SK-N-SH (cell line): ENCODE measurements around the gene MYORG. TPM values are rescaled to one million over a fixed set of nuclear protein-coding genes. Genes with fewer than 3 reads are reported as not detected.

Experiments used
- CTCF ChIA-PET: fragments of 300-600, 350-600 bp; formaldehyde crosslinking; extraction: SDS; loops from one replicate; lab custom pipeline; 2021; lab: Yijun Ruan, JAX
- POLR2A ChIA-PET: fragments of 350-600 bp; sonication (Branson Sonifier 250); formaldehyde crosslinking; extraction: SDS; loops from one replicate; lab custom pipeline; 2020; ENCODE audit warnings: antibody characterized with exemption, inconsistent platforms; lab: Yijun Ruan, JAX
- DNase-seq: peaks from one replicate; pipeline ENCODE4 v3.0.0; 2012
- H2AFZ ChIP-seq: fragments of 200-600 bp; sonication (generic); 2 replicates; pipeline ENCODE4 v1.8.1; 2016; ENCODE audit warnings: antibody characterized with exemption, mild to moderate bottlenecking, low read depth
- H3F3A ChIP-seq: fragments of 200-600 bp; sonication (generic); replicated peaks from 2 replicates; pipeline ENCODE3; 2016; ENCODE audit warnings: antibody characterized with exemption, mild to moderate bottlenecking; ENCODE audit not compliant: insufficient read depth
- H3K27ac ChIP-seq, 2 experiments: fragments of 200-500 bp in 1 of 2; fragments of 200-600 bp in 1 of 2; sonication (Bioruptor generic) in 1 of 2; sonication (generic), shearing (Covaris generic) in 1 of 2; 2 replicates each; pipeline versions ENCODE4 v1.5.1 to v1.6.1; 2014 to 2016; ENCODE audit warnings: low read depth in 2 of 2, inconsistent platforms in 1 of 2, low read length in 1 of 2, mild to moderate bottlenecking in 1 of 2, mixed read lengths in 1 of 2
- H3K27me3 ChIP-seq: fragments of 200-600 bp; sonication (generic), shearing (Covaris generic); 2 replicates; pipeline ENCODE4 v1.6.1; 2016; ENCODE audit warnings: mixed run types; ENCODE audit not compliant: insufficient read depth
- H3K36me3 ChIP-seq, 2 experiments: fragments of 200-500 bp in 1 of 2; fragments of 200-600 bp in 1 of 2; sonication (Bioruptor generic) in 1 of 2; sonication (generic) in 1 of 2; replicated peaks in 1 of 2; 2 replicates each; pipeline versions ENCODE3 to v1.5.1; 2014 to 2016; ENCODE audit warnings: low read length in 1 of 2, mild to moderate bottlenecking in 1 of 2; ENCODE audit not compliant: insufficient read depth in 2 of 2, control insufficient read depth in 1 of 2
- H3K4me1 ChIP-seq, 2 experiments: fragments of 200-500 bp in 1 of 2; fragments of 200-600 bp in 1 of 2; sonication (Bioruptor generic) in 1 of 2; sonication (generic), shearing (Covaris generic) in 1 of 2; 2 replicates each; pipeline versions ENCODE4 v1.5.1 to v1.6.1; 2014 to 2016; ENCODE audit warnings: low read depth in 1 of 2, low read length in 1 of 2, mixed run types in 1 of 2; ENCODE audit not compliant: insufficient read depth in 2 of 2, control insufficient read depth in 1 of 2
- H3K4me2 ChIP-seq: fragments of 200-600 bp; sonication (generic), shearing (Covaris generic); 2 replicates; pipeline ENCODE4 v1.6.1; 2017; ENCODE audit warnings: mixed run types
- H3K4me3 ChIP-seq, 2 experiments: fragments of 200-500 bp in 1 of 2; fragments of 200-600 bp in 1 of 2; sonication (Bioruptor generic) in 1 of 2; sonication (generic), shearing (Covaris generic) in 1 of 2; 2 replicates each; pipeline versions ENCODE4 v1.5.1 to v1.8.1; 2014 to 2016; ENCODE audit warnings: low read depth in 2 of 2, inconsistent platforms in 1 of 2, low read length in 1 of 2, mild to moderate bottlenecking in 1 of 2, mixed read lengths in 1 of 2, moderate library complexity in 1 of 2
- H3K79me2 ChIP-seq: fragments of 200-600 bp; sonication (generic); 2 replicates; pipeline ENCODE4 v1.8.1; 2017; ENCODE audit warnings: mild to moderate bottlenecking; ENCODE audit not compliant: insufficient read depth
- H3K9ac ChIP-seq: fragments of 200-600 bp; sonication (generic); 2 replicates; pipeline ENCODE4 v1.6.1; 2017; ENCODE audit warnings: mixed run types
- H3K9me2 ChIP-seq: fragments of 200-600 bp; sonication (generic); 2 replicates; pipeline ENCODE4 v1.6.1; 2017; ENCODE audit warnings: mixed run types
- H3K9me3 ChIP-seq: fragments of 200-600 bp; sonication (generic); 2 replicates; pipeline ENCODE4 v1.6.1; 2017; ENCODE audit warnings: mixed run types, mild to moderate bottlenecking, moderate library complexity
- H4K20me1 ChIP-seq: fragments of 200-600 bp; sonication (generic); 2 replicates; pipeline ENCODE4 v1.6.1; 2017; ENCODE audit warnings: mild to moderate bottlenecking, mixed run types; ENCODE audit not compliant: insufficient read depth
- ELF1 ChIP-seq: IDR thresholded peaks from 2 replicates; pipeline ENCODE4 v1.4.0; 2012
- EP300 ChIP-seq, 2 experiments: IDR thresholded peaks; 2 replicates each; pipeline versions ENCODE4 v1.4.0 to v1.6.1; 2012; ENCODE audit warnings: borderline replicate concordance in 1 of 2, low read depth in 1 of 2, low read length in 1 of 2
- EZH2phosphoT487 ChIP-seq: fragments of 200-600 bp; sonication (generic); IDR thresholded peaks from 2 replicates; pipeline ENCODE4 v1.6.1; 2017; ENCODE audit warnings: low read depth, mixed run types, mild to moderate bottlenecking, antibody characterized with exemption, moderate library complexity, borderline replicate concordance
- FOXJ3 ChIP-seq: sonication (generic); formaldehyde crosslinking; IDR thresholded peaks from 2 replicates; pipeline ENCODE4 v1.5.1; 2020; ENCODE audit warnings: mild to moderate bottlenecking, missing genetic modification reagents
- GABPA ChIP-seq: IDR thresholded peaks from 2 replicates; pipeline ENCODE4 v1.4.0; 2012; ENCODE audit warnings: low read depth, mild to moderate bottlenecking
- MAX ChIP-seq: IDR thresholded peaks from 2 replicates; pipeline ENCODE4 v1.4.0; 2012; ENCODE audit warnings: low read depth
- MXI1 ChIP-seq: IDR thresholded peaks from 2 replicates; pipeline ENCODE4 v1.6.1; 2012; ENCODE audit warnings: mild to moderate bottlenecking, low read depth, low read length, improper control_type of control experiment
- NFIC ChIP-seq: IDR thresholded peaks from 2 replicates; pipeline ENCODE4 v1.4.0; 2012; ENCODE audit warnings: borderline replicate concordance
- NRF1 ChIP-seq: IDR thresholded peaks from 2 replicates; pipeline ENCODE4 v1.6.1; 2012; ENCODE audit warnings: low read depth, mild to moderate bottlenecking, low read length
- POLR2AphosphoS5 ChIP-seq: IDR thresholded peaks from 2 replicates; pipeline ENCODE4 v1.6.1; 2012; ENCODE audit warnings: low read depth, low read length
- REST ChIP-seq: IDR thresholded peaks from 2 replicates; pipeline ENCODE4 v1.6.1; 2012; ENCODE audit warnings: mild to moderate bottlenecking, low read depth, low read length, moderate library complexity
- SIN3A ChIP-seq: IDR thresholded peaks from 2 replicates; pipeline ENCODE4 v1.6.1; 2012; ENCODE audit warnings: low read depth, mild to moderate bottlenecking, low read length, moderate library complexity, borderline replicate concordance
- SMC3 ChIP-seq: IDR thresholded peaks from 2 replicates; pipeline ENCODE4 v1.6.1; 2012; ENCODE audit warnings: low read depth, low read length, improper control_type of control experiment
- TAF1 ChIP-seq: IDR thresholded peaks from 2 replicates; pipeline ENCODE4 v1.6.1; 2012; ENCODE audit warnings: low read depth, mild to moderate bottlenecking, low read length, moderate library complexity, borderline replicate concordance
- TEAD4 ChIP-seq: IDR thresholded peaks from 2 replicates; pipeline ENCODE4 v1.4.0; 2012; ENCODE audit warnings: mild to moderate bottlenecking, borderline replicate concordance; ENCODE audit not compliant: insufficient read depth
- WGBS: methylation state at CpG from one replicate; pipeline ENCODE4 v1.1.6; 2017; ENCODE audit warnings: low lambda C conversion rate; 5-methylcytosine and 5-hydroxymethylcytosine counted together
- polyA plus RNA-seq, 3 experiments: library from polyadenylated mRNA; depleted of rRNA; stranded (reverse); fragments of >200 nt; gene quantifications; 2 replicates each; pipeline ENCODE4 v1.2.3, GENCODE V29; 2012
- TF ChIP-seq, protein P1 (sequence below): fragments of 150-350 bp; IDR thresholded peaks from 2 replicates; pipeline ENCODE4 v1.6.1; 2017; ENCODE audit warnings: antibody characterized with exemption, low read length, low read depth, borderline replicate concordance

MYORG gene
- polyA plus RNA-seq, 1 of the 3 experiments (the other 2 are of a cell fraction): 1.1 TPM

DNA sequence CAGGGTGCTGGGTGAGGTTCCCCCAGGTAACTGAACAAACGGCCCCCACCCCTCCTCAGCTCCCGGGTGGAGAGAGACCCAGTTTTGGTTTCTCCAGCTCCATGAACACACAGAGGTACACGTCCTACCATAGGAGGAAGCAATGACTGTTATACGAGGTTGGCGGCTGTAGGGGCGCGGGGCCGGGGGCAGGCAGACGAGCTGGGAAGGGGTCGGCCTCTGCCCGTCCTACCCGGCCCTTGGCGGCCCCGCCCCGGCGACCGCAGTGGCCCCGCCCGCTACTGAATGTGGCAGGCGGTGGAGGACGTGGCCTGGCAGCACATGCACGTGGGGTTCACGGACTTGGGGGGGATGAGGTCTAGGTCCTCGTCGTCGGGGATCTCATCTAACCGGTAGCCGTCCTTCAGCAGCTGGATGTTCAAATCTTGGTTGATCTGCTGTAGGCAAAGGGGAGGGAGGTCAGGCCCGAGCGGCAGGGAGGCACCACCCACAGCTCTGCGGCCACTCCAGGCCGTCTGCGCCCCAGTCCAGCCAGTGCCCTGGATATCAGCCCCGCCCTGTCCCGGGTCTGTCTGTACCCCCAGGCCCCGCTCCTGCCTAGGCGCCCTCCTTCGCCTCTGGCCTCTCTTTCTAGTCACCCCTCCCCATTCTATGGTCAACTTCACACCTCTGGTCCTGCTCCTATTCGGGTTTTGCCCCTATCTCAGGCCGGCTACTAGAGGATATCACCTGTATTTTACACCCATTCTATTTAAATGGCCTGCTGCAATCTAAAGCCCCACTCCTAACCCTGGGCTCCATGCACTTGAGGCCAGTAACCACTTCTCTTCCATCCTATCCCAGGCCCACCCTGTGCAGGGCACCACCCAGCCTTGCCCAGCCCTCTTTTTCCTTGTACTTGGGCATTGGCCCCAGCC, 24.2 kb upstream of the MYORG start:
- Histone ChIP-seq H3F3A (peaks cover 6% of the 10 kb centered on the region), H4K20me1 (peaks cover 25% of the 10 kb centered on the region), H3K4me1 (no peaks in the 10 kb centered on the region), H3K4me2 (no peak overlapping the region), H3K9ac (no peak overlapping the region), H3K4me3 (no peak overlapping the region), H3K79me2 (no peaks in the 10 kb centered on the region), H3K36me3 (peaks cover 18 to 38% of the 10 kb centered on the region in 2 experiments), H3K9me3 (no peaks in the 10 kb centered on the region), H3K27me3 (no peaks in the 10 kb centered on the region), H3K27ac (no peak overlapping the region), H3K9me2 (no peaks in the 10 kb centered on the region), H2AFZ (no peak overlapping the region)
- DNase-seq: no peak
- WGBS: 92% methylated on average over 29 of the region's 40 CpGs
- ChIA-PET CTCF (interaction anchor here (0.9 to 4.4 kb wide), 7 partner anchors 8 to 203 kb away, joined by 3 to 20 read pairs (median 3); no protein-coding TSS in a partner anchor), POLR2A (no interaction called here)
- no peak for TF ChIP-seq FOXJ3

DNA sequence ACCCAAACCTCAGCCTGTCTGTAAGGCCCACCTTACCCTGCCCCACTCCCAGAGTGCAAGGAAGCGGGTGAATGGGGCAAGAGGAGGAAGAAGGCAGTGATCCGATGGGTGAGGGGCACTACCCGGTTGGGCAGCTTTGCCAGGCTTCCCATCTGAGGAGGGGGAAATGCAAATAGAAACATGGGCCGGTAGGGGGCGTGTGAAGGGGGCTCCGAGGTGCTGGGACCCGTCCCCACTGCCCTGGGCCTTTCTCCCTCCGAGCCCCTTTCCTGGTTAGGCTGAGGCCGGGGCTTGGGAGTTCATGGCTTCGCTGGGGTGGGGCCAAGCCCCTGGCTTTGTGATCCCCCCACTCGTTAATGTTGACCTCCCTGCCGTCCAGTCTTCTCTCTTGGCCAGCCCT, 23.6 kb upstream of the MYORG start:
- CTCF ChIA-PET: interaction anchor here (0.9 to 4.4 kb wide), 8 partner anchors 8 to 203 kb away, joined by 3 to 20 read pairs (median 4); no protein-coding TSS in a partner anchor
- 93% methylated on average over 12 of the region's 12 CpGs for WGBS
- DNase-seq: no peak
- H3F3A ChIP-seq: peaks cover 6% of the 10 kb centered on the region
- H3K9me2 ChIP-seq: no peaks in the 10 kb centered on the region
- H3K4me1 ChIP-seq: no peaks in the 10 kb centered on the region
- no peaks in the 10 kb centered on the region for H3K79me2 ChIP-seq
- no peak overlapping the region for H3K4me3 ChIP-seq
- H3K36me3 ChIP-seq: peaks cover 18 to 37% of the 10 kb centered on the region in 2 experiments
- no peaks in the 10 kb centered on the region for H3K9me3 ChIP-seq
- no peaks in the 10 kb centered on the region for H3K27me3 ChIP-seq
- TF ChIP-seq NFIC: no peak
- POLR2A ChIA-PET: no interaction called here
- no peak overlapping the region for H3K4me2 ChIP-seq
- H4K20me1 ChIP-seq: peaks cover 19% of the 10 kb centered on the region
- H3K27ac ChIP-seq: no peak overlapping the region
- H3K9ac ChIP-seq: no peak overlapping the region
- no peak overlapping the region for H2AFZ ChIP-seq

- ChIA-PET CTCF (interaction anchor here (1.0 to 4.4 kb wide), 7 partner anchors 9 to 192 kb away, joined by 3 to 20 read pairs (median 5); no protein-coding TSS in a partner anchor), POLR2A (no interaction called here)
- no peak for DNase-seq
- H3K4me2 ChIP-seq: no peak overlapping the region
- H3K4me1 ChIP-seq: no peaks in the 10 kb centered on the region
- no peaks in the 10 kb centered on the region for H3K9me3 ChIP-seq
- H3K4me3 ChIP-seq: no peak overlapping the region
- H4K20me1 ChIP-seq: peaks cover 15% of the 10 kb centered on the region
- H3K27ac ChIP-seq: no peak overlapping the region
- WGBS: 91% methylated on average over 4 of the region's 4 CpGs
- no peak overlapping the region for H2AFZ ChIP-seq
- H3K9ac ChIP-seq: no peak overlapping the region
- H3K36me3 ChIP-seq: peaks cover 18 to 35% of the 10 kb centered on the region in 2 experiments
- H3K27me3 ChIP-seq: no peaks in the 10 kb centered on the region
- H3F3A ChIP-seq: peaks cover 6% of the 10 kb centered on the region
- no peaks in the 10 kb centered on the region for H3K79me2 ChIP-seq
- no peaks in the 10 kb centered on the region for H3K9me2 ChIP-seq
- no peak for TF ChIP-seq NFIC
- TF ChIP-seq REST: no peak
- no peak for TF ChIP-seq EZH2phosphoT487
- TF ChIP-seq MXI1: no peak
- TF ChIP-seq ELF1: no peak
- no peak for TF ChIP-seq GABPA
- no peak for TF ChIP-seq POLR2AphosphoS5
- TF ChIP-seq EP300 (IDR thresholded peaks at IDR 0.05; ENCODE audit: borderline replicate concordance in 1 of 2, low read depth in 1 of 2, low read length in 1 of 2): no peak
- TF ChIP-seq TAF1: no peak
- no peak for TF ChIP-seq SIN3A
- TF ChIP-seq NRF1: no peak
- TF ChIP-seq, protein P1, sequence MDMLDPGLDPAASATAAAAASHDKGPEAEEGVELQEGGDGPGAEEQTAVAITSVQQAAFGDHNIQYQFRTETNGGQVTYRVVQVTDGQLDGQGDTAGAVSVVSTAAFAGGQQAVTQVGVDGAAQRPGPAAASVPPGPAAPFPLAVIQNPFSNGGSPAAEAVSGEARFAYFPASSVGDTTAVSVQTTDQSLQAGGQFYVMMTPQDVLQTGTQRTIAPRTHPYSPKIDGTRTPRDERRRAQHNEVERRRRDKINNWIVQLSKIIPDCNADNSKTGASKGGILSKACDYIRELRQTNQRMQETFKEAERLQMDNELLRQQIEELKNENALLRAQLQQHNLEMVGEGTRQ: no peak
- no peak for TF ChIP-seq TEAD4
- no peak for TF ChIP-seq MAX
- no peak for TF ChIP-seq SMC3
These were observed 23.0 kb upstream of the MYORG start for GRCh38 chr9:34399729-34400128.
